GM12878 (cell line): ENCODE results near the gene CDC14B.

Experiments used
- CREB1 ChIP-seq: IDR thresholded peaks from 2 replicates; pipeline ENCODE4 v1.6.1; 2012; ENCODE audit warnings: low read depth, mild to moderate bottlenecking, inconsistent platforms
- CTCF ChIP-seq, 3 experiments: IDR thresholded peaks in 2 of 3; conservative IDR thresholded peaks in 1 of 3; 2 replicates each; pipeline ENCODE4 v1.5.1; 2011; ENCODE audit warnings: low read depth in 3 of 3, low read length in 3 of 3, mild to moderate bottlenecking in 3 of 3, control low read depth in 2 of 3, moderate library complexity in 2 of 3, inconsistent platforms in 1 of 3, mixed read lengths in 1 of 3; ENCODE audit not compliant: control insufficient read depth in 2 of 3, insufficient read depth in 1 of 3; ENCODE audit errors: extremely low read depth in 1 of 3
- EP300 ChIP-seq, 2 experiments: fragments of 150-350 bp in 1 of 2; IDR thresholded peaks; 2 replicates each; pipeline ENCODE4 v1.6.1; 2011 to 2012; ENCODE audit warnings: low read depth in 2 of 2, low read length in 2 of 2, borderline replicate concordance in 1 of 2, improper control_type of control experiment in 1 of 2, inconsistent platforms in 1 of 2; ENCODE audit not compliant: control insufficient read depth in 1 of 2
- TAF1 ChIP-seq: IDR thresholded peaks from 2 replicates; pipeline ENCODE4 v1.6.1; 2011; ENCODE audit warnings: mild to moderate bottlenecking, low read depth, low read length, borderline replicate concordance
- USF1 ChIP-seq: IDR thresholded peaks from 2 replicates; pipeline ENCODE4 v1.6.1; 2011; ENCODE audit warnings: borderline replicate concordance, low read depth, mild to moderate bottlenecking, moderate library complexity, mixed read lengths, low read length; ENCODE audit not compliant: insufficient read depth; ENCODE audit errors: extremely low read length

- TF ChIP-seq CTCF (IDR thresholded peaks at IDR 0.05 in 2 of 3, conservative IDR thresholded peaks at IDR 0.05 in 1 of 3; ENCODE audit: control insufficient read depth in 2 of 3, extremely low read depth in 1 of 3, insufficient read depth in 1 of 3, low read depth in 3 of 3, low read length in 3 of 3) (no peak), USF1 (no peak), TAF1 (no peak), EP300 (IDR thresholded peaks at IDR 0.05; ENCODE audit: borderline replicate concordance in 1 of 2, control insufficient read depth in 1 of 2, low read depth in 2 of 2, low read length in 2 of 2) (no peak), CREB1 (no peak)
Measured at GRCh38 chr9:96554326-96554725, 65.3 kb downstream of the CDC14B start.
